ENCODE measurements around the gene SLC37A1. TPM values are rescaled to one million over a fixed set of nuclear protein-coding genes. Genes with fewer than 3 reads are reported as not detected.
A peak's percentile ranks its signal among the peaks of the same experiment; 100 is the strongest.
"Not testable (repeated sequence)": the region's sequence is repeated elsewhere in the genome, so short reads cannot be mapped to it uniquely, and the experiment has no call there.

Gene SLC37A1
- 14.0 and 15.0 TPM in 2 replicates for total RNA-seq

GRCh38 chr21:42513151-42513984 lies at the start of gene SLC37A1:
TSS of gene SLC37A1 (plus strand) at chr21:42513852. CDS start at chr21:42518455, 4,603 bp downstream.
- DNase-seq, result peak; percentile 18

GRCh38 chr21:42463861-42464515 lies 49.7 kb upstream of the SLC37A1 start:
- DNase-seq, result peak; percentile 83

GRCh38 chr21:42465008-42465802 lies 48.4 kb upstream of the SLC37A1 start:
- DNase-seq, result no peak

- DNase-seq, result no peak
These were observed 47.9 kb upstream of the SLC37A1 start for GRCh38 chr21:42465803-42466127.

- no peak for DNase-seq
These were observed 47.0 kb upstream of the SLC37A1 start for GRCh38 chr21:42466700-42467099.

- DNase-seq, result no peak
These were observed 46.3 kb upstream of the SLC37A1 start for GRCh38 chr21:42467140-42467983.

- DNase-seq, result no peak
These were observed 45.0 kb upstream of the SLC37A1 start for GRCh38 chr21:42468491-42469131.

- DNase-seq, result no peak
These were observed 44.4 kb upstream of the SLC37A1 start for GRCh38 chr21:42469272-42469671.

- DNase-seq, result not testable (repeated sequence)
These were observed 43.9 kb upstream of the SLC37A1 start for GRCh38 chr21:42469726-42470125.

GRCh38 chr21:42471206-42471605 lies 42.4 kb upstream of the SLC37A1 start:
- DNase-seq, result no peak

GRCh38 chr21:42471716-42472330 lies 41.8 kb upstream of the SLC37A1 start:
- no peak for DNase-seq

- no peak for DNase-seq
These were observed 41.1 kb upstream of the SLC37A1 start for GRCh38 chr21:42472521-42472920.

GRCh38 chr21:42473498-42474042 lies 40.1 kb upstream of the SLC37A1 start:
- no peak for DNase-seq

- peak; percentile 43 for DNase-seq
These were observed 39.4 kb upstream of the SLC37A1 start for GRCh38 chr21:42474043-42474831.

GRCh38 chr21:42475036-42475435 lies 38.6 kb upstream of the SLC37A1 start:
- DNase-seq, result no peak

GRCh38 chr21:42475526-42476387 lies 37.9 kb upstream of the SLC37A1 start:
- DNase-seq, result no peak

- DNase-seq, result no peak
These were observed 37.0 kb upstream of the SLC37A1 start for GRCh38 chr21:42476388-42477331.

GRCh38 chr21:42478504-42478903 lies 35.1 kb upstream of the SLC37A1 start:
- no peak for DNase-seq
